Prostate gland (tissue), 2 donors: ENCODE results near the gene ADD3. TPM values are rescaled to one million over a fixed set of nuclear protein-coding genes. Genes with fewer than 3 reads are reported as not detected.

ENCODE experiments used
- DNase-seq: peaks from one replicate; pipeline ENCODE4 v3.0.0-alpha.2; 2019; ENCODE audit warnings: low spot score
- H3K27ac ChIP-seq, 2 donors: fragments of 200-600 bp; sonication (generic); 2 replicates each; pipeline ENCODE4 v1.5.1; 2017 to 2019
- H3K27me3 ChIP-seq: fragments of 200-600 bp; sonication (generic); replicated peaks from 2 replicates; pipeline ENCODE4 v1.5.1; 2019; ENCODE audit not compliant: insufficient read depth
- H3K36me3 ChIP-seq, 2 donors: fragments of 200-600 bp; sonication (generic); 1 replicate in 1 of 2; 2 replicates in 1 of 2; pipeline versions ENCODE4 v1.5.1 to v1.8.1; 2017 to 2019
- H3K4me1 ChIP-seq: fragments of 200-600 bp; sonication (generic); replicated peaks from 2 replicates; pipeline ENCODE4 v1.5.1; 2019
- H3K4me3 ChIP-seq, 2 donors: fragments of 200-600 bp; sonication (generic); 2 replicates each; pipeline ENCODE4 v1.5.1; 2017 to 2019
- H3K9me3 ChIP-seq: fragments of 200-600 bp; sonication (generic); 2 replicates; pipeline ENCODE4 v1.5.1; 2017
- POLR2A ChIP-seq: fragments of 450-650 bp; IDR thresholded peaks from one replicate; pipeline ENCODE4 v1.6.1; 2016; ENCODE audit warnings: antibody characterized with exemption, mild to moderate bottlenecking
- POLR2AphosphoS5 ChIP-seq: sonication (generic); formaldehyde crosslinking; IDR thresholded peaks from one replicate; pipeline ENCODE4 v1.6.1; 2017; ENCODE audit warnings: antibody characterized with exemption
- WGBS: methylation state at CpG from one replicate; pipeline ENCODE4 v1.1.5; 2018; 5-methylcytosine and 5-hydroxymethylcytosine counted together
- intact Hi-C: fragments of 100-400 bp; cut with DNase I; formaldehyde crosslinking; loops from one replicate; pipeline ENCODE4 v1.14.2; 2022
- total RNA-seq, 2 donors: library from RNA; depleted of rRNA; stranded (reverse); fragments of >200 nt; gene quantifications; one replicate each; pipeline ENCODE4 v1.1.0, GENCODE V29; 2016
- TF ChIP-seq, protein P1 (sequence below), 4 experiments: fragments of 200-600 bp in 2 of 4; fragments of 450-650 bp in 2 of 4; sonication (generic) in 2 of 4; IDR thresholded peaks; 1 replicate in 3 of 4; 2 replicates in 1 of 4; pipeline ENCODE4 v1.5.1; 2016 to 2019; ENCODE audit warnings: antibody characterized with exemption in 4 of 4, mild to moderate bottlenecking in 2 of 4, moderate library complexity in 2 of 4

ADD3 gene
- total RNA-seq, 2 donors from 2014 or later: 76.4 to 127 TPM

DNA sequence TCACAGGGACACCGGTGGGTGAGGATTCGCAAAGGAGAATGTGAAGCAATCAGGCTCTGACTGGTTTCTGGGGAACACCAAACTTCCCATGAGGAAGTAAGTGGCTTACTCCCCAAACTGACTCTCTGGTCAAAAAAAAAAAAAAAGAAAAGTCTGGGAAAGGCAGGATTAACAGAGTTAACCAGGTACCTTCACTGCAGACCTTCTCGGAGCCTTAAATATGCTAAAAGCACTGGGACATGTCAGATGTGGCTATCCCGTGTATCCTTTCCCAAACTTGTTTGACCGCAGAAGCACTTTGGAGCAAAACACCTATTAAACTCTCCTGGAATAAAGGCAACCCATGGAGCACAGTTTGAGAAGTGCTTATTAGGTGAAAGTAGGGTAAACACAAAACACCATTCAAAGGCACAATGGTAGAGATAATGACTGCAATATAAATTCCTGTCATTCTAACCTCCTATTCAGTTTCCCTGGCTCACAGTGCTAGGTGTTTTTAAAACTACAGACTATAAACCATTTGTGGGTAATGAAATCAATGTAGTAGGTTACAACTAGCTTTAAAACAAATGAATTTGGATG lies 155.5 kb downstream of the ADD3 start:
- Histone ChIP-seq H3K36me3 (no peaks in the 10 kb centered on the region), H3K27me3 (peaks cover 4% of the 10 kb centered on the region), H3K9me3 (no peaks in the 10 kb centered on the region), H3K4me3 (no peak overlapping the region), H3K4me1 (no peaks in the 10 kb centered on the region), H3K27ac (no peak overlapping the region)
- intact Hi-C loops: no loop called here
- DNase-seq: no peak
- TF ChIP-seq, protein P1, sequence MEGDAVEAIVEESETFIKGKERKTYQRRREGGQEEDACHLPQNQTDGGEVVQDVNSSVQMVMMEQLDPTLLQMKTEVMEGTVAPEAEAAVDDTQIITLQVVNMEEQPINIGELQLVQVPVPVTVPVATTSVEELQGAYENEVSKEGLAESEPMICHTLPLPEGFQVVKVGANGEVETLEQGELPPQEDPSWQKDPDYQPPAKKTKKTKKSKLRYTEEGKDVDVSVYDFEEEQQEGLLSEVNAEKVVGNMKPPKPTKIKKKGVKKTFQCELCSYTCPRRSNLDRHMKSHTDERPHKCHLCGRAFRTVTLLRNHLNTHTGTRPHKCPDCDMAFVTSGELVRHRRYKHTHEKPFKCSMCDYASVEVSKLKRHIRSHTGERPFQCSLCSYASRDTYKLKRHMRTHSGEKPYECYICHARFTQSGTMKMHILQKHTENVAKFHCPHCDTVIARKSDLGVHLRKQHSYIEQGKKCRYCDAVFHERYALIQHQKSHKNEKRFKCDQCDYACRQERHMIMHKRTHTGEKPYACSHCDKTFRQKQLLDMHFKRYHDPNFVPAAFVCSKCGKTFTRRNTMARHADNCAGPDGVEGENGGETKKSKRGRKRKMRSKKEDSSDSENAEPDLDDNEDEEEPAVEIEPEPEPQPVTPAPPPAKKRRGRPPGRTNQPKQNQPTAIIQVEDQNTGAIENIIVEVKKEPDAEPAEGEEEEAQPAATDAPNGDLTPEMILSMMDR (IDR thresholded peaks at IDR 0.05): no peak
- TF ChIP-seq POLR2AphosphoS5: no peak
- TF ChIP-seq POLR2A: no peak
- 70% methylated on average over 5 of the region's 5 CpGs for WGBS

- no peak overlapping the region for H3K4me3 ChIP-seq
- WGBS: 57% methylated on average over 4 of the region's 4 CpGs
- H3K4me1 ChIP-seq: no peaks in the 10 kb centered on the region
- H3K9me3 ChIP-seq: no peaks in the 10 kb centered on the region
- TF ChIP-seq, protein P1 (IDR thresholded peaks at IDR 0.05): no peak
- TF ChIP-seq POLR2AphosphoS5 (no peak), POLR2A (no peak)
- intact Hi-C loops: no loop called here
- DNase-seq: no peak
- no peak overlapping the region for H3K27ac ChIP-seq
- no peaks in the 10 kb centered on the region for H3K36me3 ChIP-seq
- peaks cover 9% of the 10 kb centered on the region for H3K27me3 ChIP-seq
These were observed 156.1 kb downstream of the ADD3 start for GRCh38 chr10:110163841-110164240.

DNA sequence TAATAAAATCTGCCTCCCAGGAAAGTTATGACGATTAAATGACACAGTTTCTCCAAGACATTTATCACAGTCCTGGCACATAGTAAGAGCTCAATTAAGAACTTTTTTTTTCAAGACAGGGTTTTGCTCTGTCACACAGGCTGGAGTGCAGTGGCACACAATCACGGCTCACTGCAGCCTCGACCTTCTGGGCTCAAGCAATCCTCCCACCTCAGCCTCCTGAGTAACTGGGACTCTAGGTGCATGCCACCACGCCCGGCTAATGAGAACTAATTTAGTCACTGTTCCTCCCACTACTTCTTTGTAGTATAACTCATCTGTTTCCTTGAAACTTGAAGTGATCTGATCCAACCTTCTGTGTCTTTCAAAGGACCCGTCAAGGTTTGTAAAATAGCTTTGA lies 157.5 kb downstream of the ADD3 start:
- intact Hi-C loops: no loop called here
- TF ChIP-seq, protein P1 (IDR thresholded peaks at IDR 0.05): no peak
- TF ChIP-seq POLR2AphosphoS5: no peak
- no peak for TF ChIP-seq POLR2A
- Histone ChIP-seq H3K36me3 (no peaks in the 10 kb centered on the region), H3K27me3 (peaks cover 11% of the 10 kb centered on the region), H3K9me3 (no peaks in the 10 kb centered on the region), H3K27ac (no peak overlapping the region), H3K4me3 (no peak overlapping the region), H3K4me1 (no peaks in the 10 kb centered on the region)
- DNase-seq: no peak
- 87% methylated on average over 6 of the region's 6 CpGs for WGBS

DNA sequence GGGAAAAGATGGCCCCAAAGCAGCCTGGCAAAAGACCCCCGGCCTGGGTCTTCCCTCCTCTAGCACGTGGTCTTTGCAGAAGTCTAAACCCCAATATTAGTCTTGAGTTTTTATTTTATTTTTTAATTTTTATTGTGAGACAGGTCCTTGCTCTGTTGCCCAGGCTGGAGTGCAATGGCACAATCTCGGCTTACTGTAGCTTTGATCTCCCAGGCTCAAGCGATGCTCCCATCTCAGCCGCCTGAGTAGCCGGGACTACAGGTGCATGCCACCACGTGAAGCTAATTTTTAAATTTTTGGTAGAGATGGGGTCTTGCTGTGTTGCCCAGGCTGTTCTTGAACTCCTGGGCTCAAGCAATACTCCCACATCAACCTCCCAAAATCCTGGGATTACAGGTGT lies 159.4 kb downstream of the ADD3 start:
- intact Hi-C loops: no loop called here
- Histone ChIP-seq H3K27ac (no peak overlapping the region), H3K36me3 (no peaks in the 10 kb centered on the region), H3K27me3 (peaks cover 13% of the 10 kb centered on the region), H3K9me3 (no peaks in the 10 kb centered on the region), H3K4me1 (no peaks in the 10 kb centered on the region), H3K4me3 (no peak overlapping the region)
- WGBS: 93% methylated on average over 7 of the region's 7 CpGs
- TF ChIP-seq POLR2AphosphoS5 (no peak), POLR2A (no peak)
- TF ChIP-seq, protein P1 (IDR thresholded peaks at IDR 0.05): no peak
- DNase-seq: no peak
